SJSA1 (cell line): ENCODE data around the gene GRAMD1B. TPM values are rescaled to one million over a fixed set of nuclear protein-coding genes. Genes with fewer than 3 reads are reported as not detected.

Source experiments
- DNase-seq, 2 experiments: peaks; one replicate each; pipeline ENCODE4 v3.0.0-alpha.2; 2015 to 2020; ENCODE audit warnings: low spot score in 2 of 2, low read depth in 1 of 2
- H3K27ac ChIP-seq: fragments of 250-450 bp; sonication (Bioruptor Pico); 2 replicates; pipeline ENCODE4 v1.5.1; 2020; ENCODE audit warnings: mild to moderate bottlenecking, moderate library complexity
- H3K27me3 ChIP-seq: fragments of 250-450 bp; sonication (Bioruptor Pico); replicated peaks from 2 replicates; pipeline ENCODE4 v1.5.1; 2020; ENCODE audit warnings: mild to moderate bottlenecking, moderate library complexity
- H3K36me3 ChIP-seq: fragments of 250-450 bp; sonication (Bioruptor Pico); 2 replicates; pipeline ENCODE4 v1.5.1; 2020; ENCODE audit warnings: mild to moderate bottlenecking
- H3K4me1 ChIP-seq: fragments of 250-450 bp; sonication (Bioruptor Pico); replicated peaks from 2 replicates; pipeline ENCODE4 v1.6.1; 2021; ENCODE audit warnings: mild to moderate bottlenecking
- H3K4me3 ChIP-seq: fragments of 250-450 bp; sonication (Bioruptor Pico); 2 replicates; pipeline ENCODE4 v1.5.1; 2020; ENCODE audit warnings: mild to moderate bottlenecking
- H3K9me3 ChIP-seq: fragments of 250-450 bp; sonication (Bioruptor Pico); replicated peaks from 2 replicates; pipeline ENCODE4 v1.5.1; 2020; ENCODE audit warnings: mild to moderate bottlenecking
- total RNA-seq: library from RNA; depleted of rRNA; stranded (reverse); fragments of >200 nt; shearing (Covaris generic); gene quantifications from 2 replicates; pipeline ENCODE4 v1.2.3, GENCODE V29; 2014

Gene GRAMD1B
- total RNA-seq, 1 experiment from 2014 or later: 6.8 TPM

GRCh38 chr11:123405123-123405592, 24.9 kb upstream of the GRAMD1B start:
- H3K27ac ChIP-seq: no peak overlapping the region
- no peak for DNase-seq
- H3K9me3 ChIP-seq: no peaks in the 10 kb centered on the region
- no peak overlapping the region for H3K4me3 ChIP-seq
- H3K27me3 ChIP-seq: no peaks in the 10 kb centered on the region; the same call in 1 of the 2 replicates
- H3K36me3 ChIP-seq: no peaks in the 10 kb centered on the region
- no peaks in the 10 kb centered on the region for H3K4me1 ChIP-seq

DNA sequence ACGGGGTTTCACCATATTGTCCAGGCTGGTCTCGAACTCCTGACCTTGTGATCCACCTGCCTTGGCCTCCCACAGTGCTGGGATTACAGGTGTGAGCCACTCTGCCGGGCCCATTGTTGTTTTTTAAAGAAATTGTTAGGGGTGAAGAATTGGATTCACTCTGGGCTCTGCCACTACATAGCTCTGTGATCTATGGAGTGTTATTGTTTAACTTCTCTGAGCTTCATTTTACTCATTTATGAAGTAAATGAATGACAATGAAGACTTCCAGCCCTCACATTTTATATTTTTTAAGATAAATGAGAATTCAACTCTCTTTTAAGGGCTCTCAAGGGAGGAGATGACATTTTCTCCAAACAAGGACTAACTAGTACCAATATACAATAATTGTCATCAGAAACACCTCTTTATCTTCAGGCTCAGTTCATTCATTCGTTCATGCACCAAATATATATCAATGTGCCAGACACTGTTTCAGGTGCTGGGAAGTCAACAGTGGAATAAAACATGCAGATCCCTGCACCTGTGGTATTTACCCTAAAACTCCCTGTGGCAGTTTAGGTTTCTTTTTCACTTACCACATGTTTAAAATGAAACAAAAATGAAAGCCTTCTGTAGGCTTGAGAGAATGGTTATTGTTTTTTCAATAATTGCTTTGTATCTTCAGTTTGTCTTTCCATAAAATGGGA, 23.5 kb upstream of the GRAMD1B start:
- no peak for DNase-seq
- Histone ChIP-seq H3K27ac (no peak overlapping the region), H3K36me3 (no peaks in the 10 kb centered on the region), H3K9me3 (no peaks in the 10 kb centered on the region), H3K4me3 (no peak overlapping the region), H3K27me3 (no peaks in the 10 kb centered on the region; the same call in 1 of the 2 replicates), H3K4me1 (no peaks in the 10 kb centered on the region)

DNA sequence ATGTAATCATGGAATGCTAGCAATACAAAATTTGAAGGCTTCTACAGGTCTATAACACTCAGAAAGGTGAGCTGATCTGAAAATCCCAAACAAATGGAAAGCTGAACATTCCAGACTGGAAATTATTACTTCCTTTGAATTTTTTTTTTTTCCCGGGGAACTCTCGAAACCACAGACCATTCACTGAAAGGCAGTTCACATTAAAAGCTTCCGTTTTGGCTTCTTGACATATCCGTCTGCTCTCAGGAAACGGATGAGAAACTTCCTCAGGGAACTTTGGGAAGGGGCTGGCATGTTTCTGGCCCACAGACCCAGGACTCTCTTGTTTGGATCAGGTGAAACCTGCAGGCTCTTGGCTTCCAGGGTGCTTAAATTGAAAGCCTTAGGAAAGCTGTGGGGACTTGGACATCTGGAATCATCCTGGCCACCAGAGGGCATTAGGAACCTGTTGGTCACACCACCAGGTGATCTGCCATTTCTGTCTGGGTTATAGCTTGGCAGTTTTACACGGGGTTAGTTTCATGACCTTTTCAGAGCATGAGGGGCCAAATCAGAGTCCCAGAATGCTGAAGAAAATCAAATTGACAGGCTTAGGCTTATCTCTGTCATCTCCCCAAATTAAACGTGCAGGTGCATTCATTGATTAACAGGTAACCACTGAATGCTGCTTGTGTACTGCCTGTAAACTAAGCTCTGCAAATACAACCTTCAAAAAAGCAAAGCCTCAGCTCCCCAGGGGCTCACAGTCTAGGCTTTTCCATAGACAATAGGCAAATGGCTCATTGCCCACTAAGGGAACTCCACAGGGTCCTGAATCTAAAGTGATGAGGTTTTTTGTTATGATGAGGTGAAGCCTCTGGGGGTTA, 22.7 kb upstream of the GRAMD1B start:
- Histone ChIP-seq H3K9me3 (no peaks in the 10 kb centered on the region), H3K4me3 (no peak overlapping the region), H3K27me3 (no peaks in the 10 kb centered on the region; the same call in 1 of the 2 replicates), H3K4me1 (no peaks in the 10 kb centered on the region), H3K27ac (no peak overlapping the region), H3K36me3 (no peaks in the 10 kb centered on the region)
- no peak for DNase-seq

DNA sequence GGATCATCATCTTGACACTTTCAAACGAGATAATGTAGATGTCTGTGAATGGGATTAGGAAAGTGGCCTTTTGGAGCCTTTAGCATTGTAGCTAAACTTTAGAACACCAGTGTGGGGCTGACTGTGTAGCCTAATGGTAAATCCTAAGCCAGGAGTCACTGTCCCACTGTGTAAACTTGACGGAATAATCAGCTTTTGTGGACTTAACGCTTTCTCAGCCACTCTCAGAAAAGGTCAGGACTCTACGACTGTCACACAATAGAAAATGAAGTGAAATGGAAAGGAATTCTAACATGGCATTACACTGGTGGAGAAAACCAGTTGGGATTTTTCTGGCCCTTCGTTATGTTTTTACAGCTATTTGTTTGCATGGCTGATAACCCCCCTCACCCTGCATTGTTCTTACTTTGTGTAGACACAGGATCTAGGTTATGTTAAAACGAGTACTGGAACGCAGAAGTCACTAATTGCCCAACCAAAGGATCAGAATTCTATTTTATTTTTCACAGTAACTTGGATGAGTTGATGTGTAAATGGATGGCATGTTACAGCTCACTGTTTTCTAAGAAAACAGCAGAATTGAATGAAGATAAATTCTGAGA, 22.0 kb upstream of the GRAMD1B start:
- no peak for DNase-seq
- Histone ChIP-seq H3K27ac (no peak overlapping the region), H3K4me1 (no peaks in the 10 kb centered on the region), H3K9me3 (no peaks in the 10 kb centered on the region), H3K36me3 (no peaks in the 10 kb centered on the region), H3K27me3 (no peaks in the 10 kb centered on the region), H3K4me3 (no peak overlapping the region)

DNA sequence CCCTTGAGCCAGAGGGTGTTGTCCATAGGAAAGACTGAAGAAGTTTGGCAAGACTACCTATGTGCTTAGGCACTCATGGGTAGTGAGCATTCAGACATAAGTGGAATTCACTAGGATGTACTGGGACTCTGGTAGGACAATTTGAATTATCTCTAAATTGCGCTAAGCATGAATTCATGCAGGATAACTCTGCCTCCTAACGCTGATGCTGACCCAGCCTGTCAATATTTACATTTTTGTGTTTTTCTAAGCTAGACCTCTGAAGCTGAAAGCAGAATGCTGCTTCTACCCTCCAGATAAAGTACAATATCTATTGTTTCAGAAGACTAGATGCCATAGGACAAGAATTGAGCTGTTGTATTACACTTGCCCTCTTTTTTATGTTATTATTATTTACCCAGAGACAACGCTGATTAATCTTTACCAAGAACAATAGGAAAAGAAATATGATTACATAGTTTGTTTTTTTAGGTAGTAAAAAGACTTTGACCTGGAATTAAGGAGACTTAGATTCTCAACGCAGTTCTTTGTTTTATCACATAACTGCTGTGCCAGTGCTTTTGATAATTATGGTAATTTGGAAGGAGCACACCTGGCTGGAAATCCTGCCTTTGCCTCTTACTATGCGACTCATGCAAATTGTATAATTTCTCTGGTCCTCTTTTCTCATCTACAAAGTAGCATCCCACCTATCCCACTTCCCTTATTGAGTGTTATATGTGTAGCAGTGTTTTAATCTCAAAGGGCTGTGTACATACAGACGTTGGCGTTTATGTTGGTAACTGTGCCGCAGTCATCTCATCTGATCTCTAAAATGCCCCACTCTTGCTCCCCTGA, 21.2 kb upstream of the GRAMD1B start:
- no peak overlapping the region for H3K4me3 ChIP-seq
- no peaks in the 10 kb centered on the region for H3K27me3 ChIP-seq
- no peaks in the 10 kb centered on the region for H3K9me3 ChIP-seq
- no peaks in the 10 kb centered on the region for H3K36me3 ChIP-seq
- DNase-seq: no peak
- no peaks in the 10 kb centered on the region for H3K4me1 ChIP-seq
- H3K27ac ChIP-seq: no peak overlapping the region

DNA sequence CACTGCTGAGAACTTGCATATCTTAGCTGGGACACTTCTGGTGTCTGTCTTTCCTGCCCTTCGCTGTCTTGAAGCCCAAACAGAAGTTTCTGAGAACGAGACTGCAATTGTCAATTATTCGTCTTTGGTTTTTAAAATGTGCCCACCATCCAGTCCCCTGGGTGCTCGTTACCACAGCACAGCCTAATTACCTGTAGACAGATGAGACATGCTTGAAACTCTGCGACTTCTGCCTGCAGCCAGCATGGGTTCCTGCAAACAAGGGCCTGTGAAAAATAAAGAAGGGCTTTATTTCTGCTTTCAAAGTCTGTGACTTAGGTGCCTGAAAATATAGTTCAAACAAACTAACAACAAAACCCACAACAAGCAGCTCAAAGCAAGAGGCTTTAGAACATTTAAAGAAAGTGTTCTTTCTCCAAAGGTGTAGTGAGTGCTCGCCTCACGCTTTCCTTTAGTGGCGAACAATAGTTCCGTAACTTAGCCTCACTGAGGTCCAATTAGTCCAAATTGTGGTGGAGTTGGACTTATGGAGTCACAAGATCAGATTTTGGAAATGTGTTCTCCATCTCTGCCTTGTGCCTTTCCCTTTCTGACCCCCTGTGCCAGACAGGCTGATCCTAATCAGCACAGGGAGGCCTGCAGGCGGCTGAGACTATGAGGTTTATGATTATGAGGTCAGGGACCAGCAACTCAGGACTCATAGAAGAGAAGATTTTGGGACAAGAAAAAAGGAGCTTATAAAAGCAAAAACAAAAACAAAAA, 20.4 kb upstream of the GRAMD1B start:
- Histone ChIP-seq H3K27ac (no peak overlapping the region), H3K9me3 (no peaks in the 10 kb centered on the region), H3K36me3 (no peaks in the 10 kb centered on the region), H3K4me3 (no peak overlapping the region), H3K4me1 (no peaks in the 10 kb centered on the region), H3K27me3 (no peaks in the 10 kb centered on the region)
- no peak for DNase-seq

- no peaks in the 10 kb centered on the region for H3K4me1 ChIP-seq
- no peak overlapping the region for H3K27ac ChIP-seq
- no peaks in the 10 kb centered on the region for H3K27me3 ChIP-seq
- H3K9me3 ChIP-seq: no peaks in the 10 kb centered on the region
- H3K4me3 ChIP-seq: no peak overlapping the region
- H3K36me3 ChIP-seq: no peaks in the 10 kb centered on the region
- no peak for DNase-seq
Measured at GRCh38 chr11:123410218-123410549, 19.9 kb upstream of the GRAMD1B start.

DNA sequence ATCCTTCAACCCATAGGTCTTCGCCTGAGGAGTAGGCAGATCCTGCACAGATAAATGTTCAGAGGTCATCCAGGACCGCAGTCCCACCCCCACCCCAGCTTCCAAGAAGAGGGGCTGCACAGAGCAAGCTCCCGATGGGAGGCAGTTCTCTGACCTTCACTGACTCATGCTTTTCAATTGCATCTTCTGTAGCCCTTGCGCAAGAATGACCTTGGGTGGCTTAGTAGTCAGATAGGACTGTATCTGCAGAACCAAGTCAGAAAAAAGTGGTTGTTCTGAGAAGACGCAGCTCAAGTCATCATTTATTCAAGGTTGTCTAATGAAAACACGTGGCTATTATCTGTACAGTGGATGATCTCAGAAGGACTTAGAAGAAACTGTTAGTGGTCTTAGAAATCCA, 16.4 kb upstream of the GRAMD1B start:
- no peak for DNase-seq
- H3K36me3 ChIP-seq: no peaks in the 10 kb centered on the region
- no peak overlapping the region for H3K27ac ChIP-seq
- H3K4me1 ChIP-seq: no peaks in the 10 kb centered on the region
- no peaks in the 10 kb centered on the region for H3K9me3 ChIP-seq
- H3K4me3 ChIP-seq: no peak overlapping the region
- H3K27me3 ChIP-seq: no peaks in the 10 kb centered on the region

- H3K36me3 ChIP-seq: no peaks in the 10 kb centered on the region
- no peak for DNase-seq
- no peaks in the 10 kb centered on the region for H3K9me3 ChIP-seq
- H3K4me3 ChIP-seq: no peak overlapping the region
- no peak overlapping the region for H3K27ac ChIP-seq
- no peaks in the 10 kb centered on the region for H3K4me1 ChIP-seq
- H3K27me3 ChIP-seq: no peaks in the 10 kb centered on the region
Measured at GRCh38 chr11:123416566-123416965, 13.5 kb upstream of the GRAMD1B start.

GRCh38 chr11:123418351-123419114, 11.5 kb upstream of the GRAMD1B start:
- H3K4me1 ChIP-seq: no peaks in the 10 kb centered on the region
- H3K36me3 ChIP-seq: no peaks in the 10 kb centered on the region
- H3K4me3 ChIP-seq: no peak overlapping the region
- no peaks in the 10 kb centered on the region for H3K27me3 ChIP-seq
- H3K9me3 ChIP-seq: no peaks in the 10 kb centered on the region
- DNase-seq: no peak
- H3K27ac ChIP-seq: no peak overlapping the region

- H3K4me3 ChIP-seq: no peak overlapping the region
- no peaks in the 10 kb centered on the region for H3K27me3 ChIP-seq
- no peaks in the 10 kb centered on the region for H3K36me3 ChIP-seq
- no peaks in the 10 kb centered on the region for H3K9me3 ChIP-seq
- no peaks in the 10 kb centered on the region for H3K4me1 ChIP-seq
- no peak for DNase-seq
- no peak overlapping the region for H3K27ac ChIP-seq
Measured at GRCh38 chr11:123419731-123420452, 10.2 kb upstream of the GRAMD1B start.

DNA sequence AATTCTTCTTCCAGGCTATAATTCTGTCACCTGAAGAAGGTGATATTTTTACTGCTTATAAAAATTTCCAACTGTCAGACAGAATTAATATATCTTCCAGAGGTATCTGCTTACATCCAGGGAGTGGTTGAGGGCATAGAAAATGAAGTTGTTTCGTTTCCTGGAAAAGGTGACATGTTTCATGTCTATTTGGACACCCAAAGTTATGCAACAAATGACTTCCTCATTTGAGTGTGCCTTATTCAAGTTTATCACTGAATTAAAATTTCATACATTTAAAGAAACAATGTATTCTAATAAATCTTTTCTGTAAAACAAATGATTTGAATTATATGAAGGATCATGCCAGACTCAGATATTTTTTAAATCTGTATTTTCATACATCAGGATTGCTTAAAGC, 8.5 kb upstream of the GRAMD1B start:
- H3K4me3 ChIP-seq: no peak overlapping the region
- H3K27me3 ChIP-seq: no peaks in the 10 kb centered on the region
- no peak for DNase-seq
- no peaks in the 10 kb centered on the region for H3K36me3 ChIP-seq
- H3K4me1 ChIP-seq: no peaks in the 10 kb centered on the region
- H3K9me3 ChIP-seq: no peaks in the 10 kb centered on the region
- H3K27ac ChIP-seq: no peak overlapping the region
